Neural progenitor cell (in vitro differentiated cells): ENCODE data around the gene PHETA2. TPM values are rescaled to one million over a fixed set of nuclear protein-coding genes. Genes with fewer than 3 reads are reported as not detected.

Source experiments
- DNase-seq: peaks from one replicate; pipeline ENCODE4 v3.0.0-alpha.2; 2016; ENCODE audit warnings: low spot score
- H2AFZ ChIP-seq: fragments of 200-600 bp; sonication (generic); replicated peaks from 2 replicates; pipeline ENCODE4 v1.6.1; 2016; ENCODE audit warnings: antibody characterized with exemption
- H3F3A ChIP-seq: fragments of 200-600 bp; sonication (generic); 2 replicates; pipeline ENCODE4 v1.6.1; 2016; ENCODE audit warnings: antibody characterized with exemption, low read depth
- H3K27ac ChIP-seq: fragments of 200-600 bp; sonication (generic); 2 replicates; pipeline ENCODE4 v1.5.1; 2016; ENCODE audit warnings: mild to moderate bottlenecking
- H3K27me3 ChIP-seq: fragments of 200-600 bp; sonication (generic); 2 replicates; pipeline ENCODE4 v1.6.1; 2016; ENCODE audit warnings: mild to moderate bottlenecking, moderate library complexity
- H3K36me3 ChIP-seq: fragments of 200-600 bp; sonication (generic); 2 replicates; pipeline ENCODE4 v1.5.1; 2016
- H3K4me1 ChIP-seq: fragments of 200-600 bp; sonication (generic); 2 replicates; pipeline ENCODE4 v1.6.1; 2016; ENCODE audit warnings: mixed run types
- H3K4me2 ChIP-seq: fragments of 200-600 bp; sonication (generic); 2 replicates; pipeline ENCODE4 v1.6.1; 2016
- H3K4me3 ChIP-seq: fragments of 200-600 bp; sonication (generic); 2 replicates; pipeline ENCODE4 v1.5.1; 2016
- H3K79me2 ChIP-seq: fragments of 200-600 bp; sonication (generic); 2 replicates; pipeline ENCODE4 v1.6.1; 2016; ENCODE audit warnings: low read depth
- H3K9ac ChIP-seq: fragments of 200-600 bp; sonication (generic); 2 replicates; pipeline ENCODE4 v1.6.1; 2016
- H3K9me3 ChIP-seq: fragments of 200-600 bp; sonication (generic); 2 replicates; pipeline ENCODE4 v1.5.1; 2016; ENCODE audit warnings: low read depth
- H4K20me1 ChIP-seq: fragments of 200-600 bp; sonication (generic); 2 replicates; pipeline ENCODE4 v1.6.1; 2016; ENCODE audit warnings: low read depth
- H3K27ac Mint-ChIP-seq: 3 replicates; pipeline ENCODE4 v1.8.0; 2021; ENCODE audit warnings: mixed read lengths
- H3K27me3 Mint-ChIP-seq: 2 replicates; pipeline ENCODE4 v1.8.0; 2022; ENCODE audit warnings: low read depth, mild to moderate bottlenecking, inconsistent platforms, moderate library complexity, mixed read lengths; ENCODE audit not compliant: insufficient read depth
- H3K36me3 Mint-ChIP-seq: 3 replicates; pipeline ENCODE4 v1.8.0; 2021; ENCODE audit warnings: mixed read lengths
- H3K4me1 Mint-ChIP-seq: 3 replicates; pipeline ENCODE4 v1.8.0; 2021; ENCODE audit warnings: mixed read lengths
- H3K4me3 Mint-ChIP-seq: 3 replicates; pipeline ENCODE4 v1.8.0; 2021; ENCODE audit warnings: mild to moderate bottlenecking, moderate library complexity, mixed read lengths
- H3K9me3 Mint-ChIP-seq: 3 replicates; pipeline ENCODE4 v1.8.0; 2020; ENCODE audit warnings: mixed read lengths
- EZH2 ChIP-seq: fragments of 200-600 bp; sonication (generic); IDR thresholded peaks from 2 replicates; pipeline ENCODE4 v1.6.1; 2017; ENCODE audit warnings: antibody characterized with exemption, mild to moderate bottlenecking, moderate library complexity
- EZH2phosphoT487 ChIP-seq: fragments of 200-600 bp; sonication (generic); IDR thresholded peaks from 2 replicates; pipeline ENCODE4 v1.6.1; 2017; ENCODE audit warnings: antibody characterized with exemption
- total RNA-seq: library from RNA; depleted of rRNA; stranded (reverse); fragments of >200 nt; gene quantifications from 2 replicates; pipeline ENCODE4 v1.2.3, GENCODE V29; 2015; ENCODE audit warnings: low replicate concordance
- TF ChIP-seq, protein P1 (sequence below): fragments of 200-600 bp; sonication (generic); IDR thresholded peaks from 2 replicates; pipeline ENCODE4 v1.5.1; 2017; ENCODE audit warnings: antibody characterized with exemption, mild to moderate bottlenecking

The PHETA2 gene
- total RNA-seq, 1 donor from 2014 or later, result 0.79 TPM

DNA sequence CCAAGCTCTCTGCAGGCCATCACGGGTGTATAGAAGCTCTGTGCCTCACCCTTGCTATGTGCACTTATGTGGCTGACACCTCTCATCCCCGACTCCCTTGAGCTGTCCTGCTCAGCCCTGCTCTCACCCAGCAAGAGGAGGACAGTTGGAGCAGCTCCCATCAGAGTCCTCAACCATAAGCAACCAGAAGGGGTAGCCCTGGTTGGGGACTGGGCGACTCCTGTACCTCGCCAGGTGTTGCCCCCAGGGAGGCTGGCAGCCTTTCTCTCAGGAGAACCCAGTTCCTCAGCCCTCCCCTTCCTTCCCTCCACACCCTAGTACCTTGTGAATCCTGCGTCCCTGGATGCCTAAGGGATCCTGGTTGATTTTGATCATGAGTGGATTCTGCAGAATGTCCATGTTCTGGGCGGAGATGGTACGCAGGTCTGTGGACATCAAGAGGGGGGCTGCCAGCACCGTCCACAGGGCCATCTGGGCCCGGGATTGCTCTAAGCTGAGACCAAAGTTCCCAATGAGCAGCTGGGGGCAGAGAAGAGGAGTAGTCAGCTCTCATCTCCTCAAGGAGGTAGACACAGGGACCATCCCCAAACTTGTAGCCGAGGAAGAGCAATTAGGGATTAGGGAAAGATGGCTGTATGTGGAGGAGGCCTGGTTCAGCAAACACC is 11.4 kb upstream of the PHETA2 start:
- H3K27me3 Mint-ChIP-seq, result peaks cover 12% of the 10 kb centered on the region
- Histone ChIP-seq H2AFZ (no peak overlapping the region), H3K4me2 (no peak overlapping the region), H3K27me3 (no peaks in the 10 kb centered on the region), H4K20me1 (no peaks in the 10 kb centered on the region), H3K27ac (no peak overlapping the region), H3K36me3 (peaks cover 3% of the 10 kb centered on the region), H3K4me3 (no peak overlapping the region), H3K4me1 (no peaks in the 10 kb centered on the region), H3K9ac (no peak overlapping the region), H3K79me2 (no peaks in the 10 kb centered on the region), H3F3A (no peaks in the 10 kb centered on the region), H3K9me3 (no peaks in the 10 kb centered on the region)
- no peak for DNase-seq
- peaks cover 39% of the 10 kb centered on the region for H3K36me3 Mint-ChIP-seq
- H3K4me1 Mint-ChIP-seq, result peaks cover 9% of the 10 kb centered on the region
- no peak overlapping the region for H3K27ac Mint-ChIP-seq
- TF ChIP-seq EZH2phosphoT487 (no peak), EZH2 (no peak)
- TF ChIP-seq, protein P1, sequence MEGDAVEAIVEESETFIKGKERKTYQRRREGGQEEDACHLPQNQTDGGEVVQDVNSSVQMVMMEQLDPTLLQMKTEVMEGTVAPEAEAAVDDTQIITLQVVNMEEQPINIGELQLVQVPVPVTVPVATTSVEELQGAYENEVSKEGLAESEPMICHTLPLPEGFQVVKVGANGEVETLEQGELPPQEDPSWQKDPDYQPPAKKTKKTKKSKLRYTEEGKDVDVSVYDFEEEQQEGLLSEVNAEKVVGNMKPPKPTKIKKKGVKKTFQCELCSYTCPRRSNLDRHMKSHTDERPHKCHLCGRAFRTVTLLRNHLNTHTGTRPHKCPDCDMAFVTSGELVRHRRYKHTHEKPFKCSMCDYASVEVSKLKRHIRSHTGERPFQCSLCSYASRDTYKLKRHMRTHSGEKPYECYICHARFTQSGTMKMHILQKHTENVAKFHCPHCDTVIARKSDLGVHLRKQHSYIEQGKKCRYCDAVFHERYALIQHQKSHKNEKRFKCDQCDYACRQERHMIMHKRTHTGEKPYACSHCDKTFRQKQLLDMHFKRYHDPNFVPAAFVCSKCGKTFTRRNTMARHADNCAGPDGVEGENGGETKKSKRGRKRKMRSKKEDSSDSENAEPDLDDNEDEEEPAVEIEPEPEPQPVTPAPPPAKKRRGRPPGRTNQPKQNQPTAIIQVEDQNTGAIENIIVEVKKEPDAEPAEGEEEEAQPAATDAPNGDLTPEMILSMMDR, result no peak
- H3K4me3 Mint-ChIP-seq, result no peak overlapping the region
- H3K9me3 Mint-ChIP-seq, result peaks cover 6% of the 10 kb centered on the region

DNA sequence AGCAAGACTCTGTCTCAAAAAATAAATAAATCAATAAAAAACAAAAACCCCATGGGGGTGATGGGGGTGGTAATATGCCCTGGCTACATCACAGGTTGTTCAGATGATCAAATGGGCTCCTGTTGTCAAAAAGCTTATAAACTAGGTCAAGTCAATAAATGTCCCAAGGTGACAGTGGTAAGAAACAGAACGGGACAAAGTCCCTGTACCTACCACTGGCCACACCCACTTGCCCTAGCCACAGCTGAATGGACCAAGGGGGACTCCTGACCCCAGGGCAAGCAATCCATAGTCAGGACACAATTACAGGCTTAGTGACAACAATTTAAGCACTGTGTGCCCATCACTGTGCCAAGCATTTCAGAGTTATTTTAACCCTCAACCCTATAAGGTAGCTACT is 9.4 kb upstream of the PHETA2 start:
- no peaks in the 10 kb centered on the region for H3K27me3 ChIP-seq
- no peaks in the 10 kb centered on the region for H3K9me3 ChIP-seq
- no peak overlapping the region for H2AFZ ChIP-seq
- no peak for DNase-seq
- no peak overlapping the region for H3K27ac ChIP-seq
- peaks cover 28% of the 10 kb centered on the region for H3K36me3 Mint-ChIP-seq
- peaks cover under 1% of the 10 kb centered on the region for H3F3A ChIP-seq
- TF ChIP-seq EZH2, result no peak
- TF ChIP-seq EZH2phosphoT487, result no peak
- TF ChIP-seq, protein P1, result no peak
- no peaks in the 10 kb centered on the region for H3K36me3 ChIP-seq
- no peak overlapping the region for H3K9ac ChIP-seq
- H3K4me1 Mint-ChIP-seq, result peaks cover 12% of the 10 kb centered on the region
- H3K4me1 ChIP-seq, result peaks cover 2% of the 10 kb centered on the region
- no peaks in the 10 kb centered on the region for H3K9me3 Mint-ChIP-seq
- H3K4me3 ChIP-seq, result no peak overlapping the region
- peaks cover 3% of the 10 kb centered on the region for H3K27me3 Mint-ChIP-seq
- H3K27ac Mint-ChIP-seq, result no peak overlapping the region
- no peak overlapping the region for H3K4me2 ChIP-seq
- no peak overlapping the region for H3K4me3 Mint-ChIP-seq
- H3K79me2 ChIP-seq, result peaks cover 2% of the 10 kb centered on the region
- peaks cover 2% of the 10 kb centered on the region for H4K20me1 ChIP-seq

DNA sequence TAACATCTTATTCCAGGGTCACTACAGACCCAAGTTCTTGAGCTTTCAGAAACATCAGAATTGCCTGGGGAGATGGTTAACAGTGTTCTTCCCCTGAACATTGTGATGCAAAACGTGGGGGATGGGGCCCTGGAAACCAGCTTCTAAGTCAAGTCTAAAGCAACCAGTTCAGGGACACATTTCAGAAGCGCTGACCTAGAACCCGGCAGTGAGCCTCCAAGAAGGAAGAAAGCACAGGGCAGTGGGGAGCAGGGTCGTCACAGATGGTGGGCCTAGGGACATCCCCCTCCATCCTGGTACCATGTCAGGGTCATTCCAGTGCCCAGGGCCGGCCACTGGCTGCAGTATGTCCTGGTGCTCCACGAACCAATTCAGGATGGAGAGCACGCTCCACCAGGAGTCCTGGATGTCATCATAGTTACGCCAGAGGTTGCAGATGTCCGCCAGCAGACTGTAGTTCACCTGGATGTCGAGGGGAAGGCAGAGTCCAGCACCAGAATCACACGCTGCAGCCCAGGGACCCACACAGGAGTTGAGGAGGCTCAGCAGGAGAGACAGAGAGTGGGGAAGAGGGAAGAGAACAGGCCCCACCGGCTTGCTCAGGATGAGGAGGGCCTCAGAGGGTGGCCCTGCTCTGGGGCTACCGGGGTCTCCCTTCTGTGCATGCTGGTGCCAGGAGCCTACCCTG is 8.5 kb upstream of the PHETA2 start:
- H3K4me2 ChIP-seq, result no peak overlapping the region
- no peak overlapping the region for H3K4me3 Mint-ChIP-seq

More for the DNA sequence above, 8.5 kb upstream of the PHETA2 start:
- Histone ChIP-seq H3K9ac (no peak overlapping the region), H3K4me1 (peaks cover 4% of the 10 kb centered on the region), H3K27ac (no peak overlapping the region), H3F3A (peaks cover 9% of the 10 kb centered on the region), H3K79me2 (peaks cover 4% of the 10 kb centered on the region), H3K4me3 (no peak overlapping the region), H4K20me1 (peaks cover 5% of the 10 kb centered on the region), H3K36me3 (no peaks in the 10 kb centered on the region), H2AFZ (no peak overlapping the region), H3K27me3 (no peaks in the 10 kb centered on the region), H3K9me3 (no peaks in the 10 kb centered on the region)
- no peak for DNase-seq
- TF ChIP-seq, protein P1, result no peak
- TF ChIP-seq EZH2 (no peak), EZH2phosphoT487 (no peak)
- Mint-ChIP-seq H3K27ac (peak overlapping the region; percentile 39), H3K9me3 (no peaks in the 10 kb centered on the region), H3K4me1 (peaks cover 15% of the 10 kb centered on the region), H3K36me3 (peaks cover 23% of the 10 kb centered on the region), H3K27me3 (peaks cover 3% of the 10 kb centered on the region)
